Measurements from ENCODE around the gene LCE1E.

DNA sequence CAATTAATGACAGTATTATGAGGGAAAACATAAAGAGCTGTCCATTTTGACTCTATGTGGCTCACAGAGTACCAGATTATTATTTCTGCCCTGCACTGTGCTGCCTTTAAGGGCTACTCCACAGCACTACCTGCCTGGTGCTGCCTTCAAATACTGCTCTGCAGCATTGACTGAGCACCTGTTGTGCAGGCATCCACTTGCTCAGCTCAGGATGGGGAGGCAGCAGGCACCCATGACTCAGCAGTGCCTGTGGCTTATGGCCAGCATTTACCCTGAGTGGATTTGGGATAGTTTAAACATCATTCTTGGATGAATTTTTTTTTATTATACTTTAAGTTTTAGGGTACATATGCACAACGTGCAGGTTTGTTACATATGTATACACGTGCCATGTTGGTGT lies 29.2 kb upstream of the LCE1E start:
- TF ChIP-seq, protein P1, sequence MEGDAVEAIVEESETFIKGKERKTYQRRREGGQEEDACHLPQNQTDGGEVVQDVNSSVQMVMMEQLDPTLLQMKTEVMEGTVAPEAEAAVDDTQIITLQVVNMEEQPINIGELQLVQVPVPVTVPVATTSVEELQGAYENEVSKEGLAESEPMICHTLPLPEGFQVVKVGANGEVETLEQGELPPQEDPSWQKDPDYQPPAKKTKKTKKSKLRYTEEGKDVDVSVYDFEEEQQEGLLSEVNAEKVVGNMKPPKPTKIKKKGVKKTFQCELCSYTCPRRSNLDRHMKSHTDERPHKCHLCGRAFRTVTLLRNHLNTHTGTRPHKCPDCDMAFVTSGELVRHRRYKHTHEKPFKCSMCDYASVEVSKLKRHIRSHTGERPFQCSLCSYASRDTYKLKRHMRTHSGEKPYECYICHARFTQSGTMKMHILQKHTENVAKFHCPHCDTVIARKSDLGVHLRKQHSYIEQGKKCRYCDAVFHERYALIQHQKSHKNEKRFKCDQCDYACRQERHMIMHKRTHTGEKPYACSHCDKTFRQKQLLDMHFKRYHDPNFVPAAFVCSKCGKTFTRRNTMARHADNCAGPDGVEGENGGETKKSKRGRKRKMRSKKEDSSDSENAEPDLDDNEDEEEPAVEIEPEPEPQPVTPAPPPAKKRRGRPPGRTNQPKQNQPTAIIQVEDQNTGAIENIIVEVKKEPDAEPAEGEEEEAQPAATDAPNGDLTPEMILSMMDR (conservative IDR thresholded peaks at IDR 0.05; ENCODE audit: low read length): no peak
- no peak for TF ChIP-seq EZH2phosphoT487 (IDR thresholded peaks at IDR 0.05; ENCODE audit: borderline replicate concordance)

Measured in Loucy (cell line).